Neural cell (in vitro differentiated cells): ENCODE results near the gene NECTIN4. TPM values are rescaled to one million over a fixed set of nuclear protein-coding genes. Genes with fewer than 3 reads are reported as not detected.

Source experiments
- H2AFZ ChIP-seq: fragments of 200-600, 300-800 bp; sonication (generic), shearing (Covaris generic); 2 replicates; pipeline ENCODE4 v1.6.0; 2014; ENCODE audit warnings: low read depth, mild to moderate bottlenecking, antibody characterized with exemption, low read length, moderate library complexity
- H3F3A ChIP-seq: fragments of 200-600 bp; shearing (Covaris generic); 2 replicates; pipeline ENCODE4 v1.6.1; 2016; ENCODE audit warnings: mild to moderate bottlenecking, moderate library complexity, mixed read lengths, antibody characterized with exemption, low read length; ENCODE audit not compliant: insufficient read depth, poor library complexity, severe bottlenecking
- H3K27ac ChIP-seq: fragments of 200-600, 300-800 bp; sonication (generic), shearing (Covaris generic); 2 replicates; pipeline ENCODE4 v1.5.1; 2014; ENCODE audit warnings: mild to moderate bottlenecking, low read length, moderate library complexity
- H3K27me3 ChIP-seq: fragments of 300-800, 200-600 bp; sonication (generic), shearing (Covaris generic); 2 replicates; pipeline ENCODE4 v1.6.0; 2014; ENCODE audit warnings: mild to moderate bottlenecking, low read depth, low read length, moderate library complexity; ENCODE audit not compliant: insufficient read depth
- H3K36me3 ChIP-seq: fragments of 300-800, 200-600 bp; sonication (generic), shearing (Covaris generic); 2 replicates; pipeline ENCODE4 v1.5.1; 2014; ENCODE audit warnings: mild to moderate bottlenecking, antibody characterized with exemption, low read length, moderate library complexity; ENCODE audit not compliant: insufficient read depth
- H3K4me2 ChIP-seq: fragments of 300-800, 200-600 bp; sonication (generic), shearing (Covaris generic); 2 replicates; pipeline ENCODE4 v1.6.0; 2014; ENCODE audit warnings: mild to moderate bottlenecking, low read length
- H3K4me3 ChIP-seq: fragments of 300-800, 200-600 bp; sonication (generic), shearing (Covaris generic); 2 replicates; pipeline ENCODE4 v1.5.1; 2014; ENCODE audit warnings: mild to moderate bottlenecking, low read length, moderate library complexity
- H3K79me2 ChIP-seq: fragments of 200-600 bp; shearing (Covaris generic); replicated peaks from 2 replicates; pipeline ENCODE4 v1.6.0; 2014; ENCODE audit warnings: mild to moderate bottlenecking, low read length, moderate library complexity; ENCODE audit not compliant: insufficient read depth
- H3K9ac ChIP-seq: fragments of 300-800, 200-600 bp; sonication (generic), shearing (Covaris generic); 2 replicates; pipeline ENCODE4 v1.6.1; 2016; ENCODE audit warnings: mild to moderate bottlenecking, low read length, mixed read lengths
- H3K9me2 ChIP-seq: fragments of 200-600 bp; shearing (Covaris generic); 2 replicates; pipeline ENCODE4 v1.6.1; 2016; ENCODE audit warnings: mild to moderate bottlenecking, low read length, mixed read lengths; ENCODE audit not compliant: insufficient read depth
- H3K9me3 ChIP-seq: fragments of 200-600, 300-800 bp; sonication (generic), shearing (Covaris generic); 2 replicates; pipeline ENCODE4 v1.6.1; 2016; ENCODE audit warnings: mild to moderate bottlenecking, mixed run types, low read length, moderate library complexity, mixed read lengths
- H4K20me1 ChIP-seq: fragments of 200-600 bp; shearing (Covaris generic); 2 replicates; pipeline ENCODE4 v1.6.1; 2016; ENCODE audit warnings: mild to moderate bottlenecking, mixed run types; ENCODE audit not compliant: insufficient read depth
- CTCF ChIP-seq: fragments of 450-650 bp; IDR thresholded peaks from 2 replicates; pipeline ENCODE4 v1.5.1; 2014; ENCODE audit warnings: antibody characterized with exemption, mild to moderate bottlenecking, moderate library complexity; ENCODE audit not compliant: poor library complexity, severe bottlenecking
- EP300 ChIP-seq: fragments of 450-650 bp; conservative IDR thresholded peaks from 2 replicates; pipeline ENCODE4 v1.6.1; 2014; ENCODE audit warnings: antibody characterized with exemption, mild to moderate bottlenecking, moderate library complexity; ENCODE audit not compliant: poor library complexity, severe bottlenecking
- EZH2 ChIP-seq: fragments of 200-600, 300-800 bp; shearing (Covaris generic), sonication (generic); IDR thresholded peaks from 2 replicates; pipeline ENCODE4 v1.6.1; 2014; ENCODE audit warnings: antibody characterized with exemption, low read length, borderline replicate concordance, mild to moderate bottlenecking; ENCODE audit not compliant: insufficient read depth, poor library complexity, severe bottlenecking
- MXI1 ChIP-seq: fragments of 450-650 bp; conservative IDR thresholded peaks from 2 replicates; pipeline ENCODE4 v1.6.1; 2014; ENCODE audit warnings: antibody characterized with exemption, mild to moderate bottlenecking; ENCODE audit not compliant: poor library complexity, severe bottlenecking
- POLR2AphosphoS5 ChIP-seq: IDR thresholded peaks from 2 replicates; pipeline ENCODE4 v1.6.1; 2012
- RAD21 ChIP-seq: fragments of 450-650 bp; conservative IDR thresholded peaks from 2 replicates; pipeline ENCODE4 v1.6.1; 2014; ENCODE audit warnings: antibody characterized with exemption, mild to moderate bottlenecking, moderate library complexity
- REST ChIP-seq: IDR thresholded peaks from 2 replicates; pipeline ENCODE4 v1.6.1; 2012; ENCODE audit warnings: borderline replicate concordance
- SMC3 ChIP-seq: fragments of 450-650 bp; conservative IDR thresholded peaks from 2 replicates; pipeline ENCODE4 v1.6.1; 2014; ENCODE audit warnings: antibody characterized with exemption, mild to moderate bottlenecking, moderate library complexity; ENCODE audit not compliant: poor library complexity
- TAF1 ChIP-seq: IDR thresholded peaks from 2 replicates; pipeline ENCODE4 v1.6.1; 2012; ENCODE audit warnings: low read depth
- polyA plus RNA-seq: library from polyadenylated mRNA; depleted of rRNA; stranded (reverse); fragments of >200 nt; gene quantifications from 2 replicates; pipeline ENCODE4 v1.2.3, GENCODE V29; 2014

NECTIN4 gene
- polyA plus RNA-seq, 1 donor from 2014 or later: not detected

GRCh38 chr1:161071886-161072371 lies 17.4 kb downstream of the NECTIN4 start:
- Histone ChIP-seq H3K9me3 (no peaks in the 10 kb centered on the region), H3K27ac (no peak overlapping the region), H3F3A (no peaks in the 10 kb centered on the region), H2AFZ (no peak overlapping the region), H3K9ac (no peak overlapping the region), H3K4me3 (no peak overlapping the region), H4K20me1 (no peaks in the 10 kb centered on the region), H3K9me2 (no peaks in the 10 kb centered on the region), H3K36me3 (no peaks in the 10 kb centered on the region), H3K4me2 (no peak overlapping the region), H3K27me3 (no peaks in the 10 kb centered on the region), H3K79me2 (no peaks in the 10 kb centered on the region)
- TF ChIP-seq EP300 (no peak), CTCF (peak; percentile 44)

- no peak overlapping the region for H2AFZ ChIP-seq
- no peak overlapping the region for H3K4me2 ChIP-seq
- no peak overlapping the region for H3K4me3 ChIP-seq
- H3F3A ChIP-seq: no peaks in the 10 kb centered on the region
- H4K20me1 ChIP-seq: no peaks in the 10 kb centered on the region
- no peak overlapping the region for H3K27ac ChIP-seq
- H3K9ac ChIP-seq: no peak overlapping the region
- H3K36me3 ChIP-seq: no peaks in the 10 kb centered on the region
- no peaks in the 10 kb centered on the region for H3K79me2 ChIP-seq
- H3K27me3 ChIP-seq: no peaks in the 10 kb centered on the region
- H3K9me3 ChIP-seq: no peaks in the 10 kb centered on the region
- TF ChIP-seq MXI1: no peak
- no peak for TF ChIP-seq REST
- no peak for TF ChIP-seq TAF1
- TF ChIP-seq EP300: no peak
- TF ChIP-seq SMC3: no peak
- no peak for TF ChIP-seq EZH2
- TF ChIP-seq RAD21: no peak
- no peak for TF ChIP-seq CTCF
- no peak for TF ChIP-seq POLR2AphosphoS5
- no peaks in the 10 kb centered on the region for H3K9me2 ChIP-seq
These were observed 18.6 kb downstream of the NECTIN4 start for GRCh38 chr1:161070761-161071160.
